ENCODE data around the gene ESX1. TPM values are rescaled to one million over a fixed set of nuclear protein-coding genes. Genes with fewer than 3 reads are reported as not detected.
"Not testable (repeated sequence)": the region's sequence is repeated elsewhere in the genome, so short reads cannot be mapped to it uniquely, and the experiment has no call there.

Gene ESX1
- total RNA-seq, 1 donor from 2014 or later: not detected

DNA sequence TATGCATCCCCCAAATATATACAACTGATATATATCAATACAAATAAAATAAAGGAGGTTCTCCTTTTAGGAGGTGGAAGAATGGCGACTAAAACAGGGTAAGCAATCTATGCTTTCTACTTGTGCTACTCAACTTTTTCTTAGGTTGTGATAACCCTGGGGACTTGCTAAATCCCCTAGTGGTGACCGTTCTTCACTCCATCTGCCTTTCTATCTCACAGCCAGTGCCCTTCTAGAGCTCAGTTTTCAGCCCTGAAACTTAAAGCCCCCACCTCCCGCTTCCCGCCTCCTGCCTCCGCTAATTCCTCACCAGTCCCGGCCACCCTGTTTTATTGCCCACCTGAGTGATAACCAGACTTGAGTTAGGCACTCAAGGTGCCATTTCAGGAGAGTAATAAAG, 15.5 kb upstream of the ESX1 start:
- DNase-seq (ENCODE audit: low spot score, unreplicated experiment): no peak
- Mint-ChIP-seq H3K27ac (no peak overlapping the region), H3K9me3 (ENCODE audit: low read depth) (peaks cover 7% of the 10 kb centered on the region), H3K4me1 (ENCODE audit: low read depth) (no peaks in the 10 kb centered on the region), H3K4me3 (ENCODE audit: low read depth) (no peak overlapping the region), H3K27me3 (peaks cover 36% of the 10 kb centered on the region), H3K36me3 (ENCODE audit: insufficient read depth) (no peaks in the 10 kb centered on the region)
- TF ChIP-seq, protein P1, sequence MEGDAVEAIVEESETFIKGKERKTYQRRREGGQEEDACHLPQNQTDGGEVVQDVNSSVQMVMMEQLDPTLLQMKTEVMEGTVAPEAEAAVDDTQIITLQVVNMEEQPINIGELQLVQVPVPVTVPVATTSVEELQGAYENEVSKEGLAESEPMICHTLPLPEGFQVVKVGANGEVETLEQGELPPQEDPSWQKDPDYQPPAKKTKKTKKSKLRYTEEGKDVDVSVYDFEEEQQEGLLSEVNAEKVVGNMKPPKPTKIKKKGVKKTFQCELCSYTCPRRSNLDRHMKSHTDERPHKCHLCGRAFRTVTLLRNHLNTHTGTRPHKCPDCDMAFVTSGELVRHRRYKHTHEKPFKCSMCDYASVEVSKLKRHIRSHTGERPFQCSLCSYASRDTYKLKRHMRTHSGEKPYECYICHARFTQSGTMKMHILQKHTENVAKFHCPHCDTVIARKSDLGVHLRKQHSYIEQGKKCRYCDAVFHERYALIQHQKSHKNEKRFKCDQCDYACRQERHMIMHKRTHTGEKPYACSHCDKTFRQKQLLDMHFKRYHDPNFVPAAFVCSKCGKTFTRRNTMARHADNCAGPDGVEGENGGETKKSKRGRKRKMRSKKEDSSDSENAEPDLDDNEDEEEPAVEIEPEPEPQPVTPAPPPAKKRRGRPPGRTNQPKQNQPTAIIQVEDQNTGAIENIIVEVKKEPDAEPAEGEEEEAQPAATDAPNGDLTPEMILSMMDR (IDR thresholded peaks at IDR 0.05; ENCODE audit: unreplicated experiment): no peak

DNA sequence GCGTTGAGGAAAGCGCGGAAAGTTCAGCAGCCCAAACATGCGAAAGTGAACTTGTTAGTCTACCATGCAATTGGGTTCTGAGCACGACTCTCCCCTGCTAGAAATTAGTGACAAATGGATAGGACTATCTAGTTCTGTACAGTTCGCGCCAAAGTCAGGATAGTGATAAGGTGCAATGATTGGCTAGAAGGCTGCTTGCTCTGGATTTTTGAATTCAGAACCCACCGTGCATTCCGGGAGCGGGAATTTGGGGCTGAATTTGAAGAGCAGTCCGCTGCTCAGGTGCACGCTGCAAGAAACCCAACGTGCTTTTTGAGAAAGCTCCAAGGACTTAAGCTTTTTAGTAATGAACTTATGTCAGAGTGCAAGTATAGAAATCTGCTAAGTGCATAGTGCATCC, 732 bp upstream of the ESX1 start:
- H3K4me3 Mint-ChIP-seq (ENCODE audit: low read depth): no peak overlapping the region
- peaks cover 87% of the 10 kb centered on the region for H3K27me3 Mint-ChIP-seq
- no peak overlapping the region for H3K27ac Mint-ChIP-seq
- DNase-seq (ENCODE audit: low spot score, unreplicated experiment): no peak
- H3K4me1 Mint-ChIP-seq (ENCODE audit: low read depth): peaks cover 4% of the 10 kb centered on the region
- TF ChIP-seq, protein P1 (IDR thresholded peaks at IDR 0.05; ENCODE audit: unreplicated experiment): no peak
- no peaks in the 10 kb centered on the region for H3K36me3 Mint-ChIP-seq (ENCODE audit: insufficient read depth)
- H3K9me3 Mint-ChIP-seq (ENCODE audit: low read depth): peaks cover 11% of the 10 kb centered on the region

DNA sequence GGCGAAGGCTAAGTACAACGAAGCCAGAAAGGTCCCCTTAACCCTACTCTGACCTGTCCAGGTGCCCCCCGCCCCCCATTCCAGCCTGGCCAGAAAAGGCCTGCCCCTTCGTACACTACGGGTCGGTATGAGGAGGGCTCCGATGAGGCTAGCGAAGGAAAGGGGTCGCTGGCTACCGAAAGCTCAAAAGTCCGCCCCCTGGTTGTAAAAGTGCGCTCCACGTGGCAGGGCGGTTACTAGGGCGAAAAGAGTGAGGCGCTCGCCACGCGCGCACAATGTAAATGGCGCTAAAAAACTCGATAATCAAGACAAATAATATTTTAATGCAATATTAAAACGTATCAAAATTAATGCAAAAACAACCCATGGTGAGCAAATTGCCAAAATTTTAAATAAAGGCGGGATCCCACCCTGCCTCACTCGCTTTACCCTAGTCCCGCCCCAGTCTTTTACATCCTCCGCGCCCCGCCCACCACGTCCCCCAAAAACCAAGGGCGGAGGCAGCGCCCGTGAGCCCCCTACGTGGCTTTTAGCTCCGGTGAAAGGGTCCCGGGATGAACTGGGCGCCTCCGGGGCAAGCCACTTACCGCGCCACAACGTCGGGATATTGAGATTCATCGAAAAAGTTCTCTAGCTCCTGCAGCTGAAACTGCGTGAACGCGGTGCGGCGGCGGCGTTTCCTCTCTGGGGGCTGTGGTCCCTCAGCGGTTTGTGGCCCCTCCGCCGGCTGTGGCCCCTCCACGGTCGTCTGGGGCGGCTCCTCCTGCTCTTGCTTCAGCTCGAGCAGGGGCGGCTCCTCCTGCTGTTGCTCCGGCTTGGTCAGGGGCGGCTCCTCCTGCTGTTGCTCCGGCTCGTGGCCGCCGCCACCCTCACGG, 929 bp downstream of the ESX1 start:
- H3K4me3 Mint-ChIP-seq (ENCODE audit: low read depth): peak overlapping the region; percentile 59
- H3K4me1 Mint-ChIP-seq (ENCODE audit: low read depth): peaks cover 4% of the 10 kb centered on the region
- H3K27me3 Mint-ChIP-seq: peaks cover 77% of the 10 kb centered on the region
- H3K9me3 Mint-ChIP-seq (ENCODE audit: low read depth): peaks cover 5% of the 10 kb centered on the region
- TF ChIP-seq, protein P1 (IDR thresholded peaks at IDR 0.05; ENCODE audit: unreplicated experiment): peak; percentile 33
- H3K27ac Mint-ChIP-seq: no peak overlapping the region
- no peaks in the 10 kb centered on the region for H3K36me3 Mint-ChIP-seq (ENCODE audit: insufficient read depth)
- no peak for DNase-seq (ENCODE audit: low spot score, unreplicated experiment)

DNA sequence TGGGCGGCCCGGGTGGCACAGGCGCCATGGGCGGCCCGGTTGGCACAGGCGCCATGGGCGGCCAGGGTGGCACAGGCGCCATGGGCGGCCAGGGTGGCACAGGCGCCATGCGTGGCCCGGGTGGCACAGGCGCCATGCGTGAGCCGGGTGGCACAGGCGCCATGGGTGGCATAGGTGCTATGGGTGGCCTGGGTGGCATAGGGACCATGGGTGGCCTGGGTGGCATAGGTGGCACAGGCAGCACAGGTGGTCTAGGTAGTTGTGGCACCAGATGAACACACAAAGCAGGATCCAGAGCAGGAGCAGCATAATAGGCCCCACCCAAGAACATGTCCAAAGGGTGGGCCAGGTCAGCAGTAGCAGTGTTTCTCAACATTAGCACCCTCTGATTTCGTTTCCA, 4.3 kb downstream of the ESX1 start:
- Mint-ChIP-seq H3K27ac (no peak overlapping the region), H3K9me3 (ENCODE audit: low read depth) (peaks cover 8% of the 10 kb centered on the region), H3K36me3 (ENCODE audit: insufficient read depth) (no peaks in the 10 kb centered on the region), H3K4me1 (ENCODE audit: low read depth) (peaks cover 4% of the 10 kb centered on the region), H3K4me3 (ENCODE audit: low read depth) (no peak overlapping the region), H3K27me3 (peaks cover 78% of the 10 kb centered on the region)
- no peak for DNase-seq (ENCODE audit: low spot score, unreplicated experiment)
- TF ChIP-seq, protein P1 (IDR thresholded peaks at IDR 0.05; ENCODE audit: unreplicated experiment): no peak

DNA sequence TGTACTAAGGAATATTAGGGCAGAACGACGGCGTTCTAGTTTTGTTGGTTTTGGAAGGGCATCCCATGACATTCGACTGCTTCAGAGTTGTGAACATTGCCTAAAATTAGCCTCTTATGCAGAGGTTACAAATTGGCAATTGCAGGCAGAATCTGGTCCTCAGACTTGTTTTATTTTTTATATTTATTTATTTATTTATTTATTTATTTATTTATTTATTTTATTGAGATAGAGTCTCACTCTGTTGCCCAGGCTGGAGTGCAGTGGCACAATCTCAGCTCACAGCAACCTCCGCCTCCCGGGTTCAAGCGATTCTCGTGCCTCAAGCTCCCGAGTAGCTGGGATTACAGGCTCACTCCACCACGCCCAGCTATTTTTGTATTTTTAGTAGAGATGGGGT, 24.7 kb downstream of the ESX1 start:
- peaks cover 17% of the 10 kb centered on the region for H3K9me3 Mint-ChIP-seq (ENCODE audit: low read depth)
- not testable (repeated sequence) for H3K36me3 Mint-ChIP-seq (ENCODE audit: insufficient read depth); H3K4me1 Mint-ChIP-seq (ENCODE audit: low read depth); DNase-seq (ENCODE audit: low spot score, unreplicated experiment); H3K4me3 Mint-ChIP-seq (ENCODE audit: low read depth); H3K27ac Mint-ChIP-seq
- H3K27me3 Mint-ChIP-seq: peaks cover 10% of the 10 kb centered on the region

DNA sequence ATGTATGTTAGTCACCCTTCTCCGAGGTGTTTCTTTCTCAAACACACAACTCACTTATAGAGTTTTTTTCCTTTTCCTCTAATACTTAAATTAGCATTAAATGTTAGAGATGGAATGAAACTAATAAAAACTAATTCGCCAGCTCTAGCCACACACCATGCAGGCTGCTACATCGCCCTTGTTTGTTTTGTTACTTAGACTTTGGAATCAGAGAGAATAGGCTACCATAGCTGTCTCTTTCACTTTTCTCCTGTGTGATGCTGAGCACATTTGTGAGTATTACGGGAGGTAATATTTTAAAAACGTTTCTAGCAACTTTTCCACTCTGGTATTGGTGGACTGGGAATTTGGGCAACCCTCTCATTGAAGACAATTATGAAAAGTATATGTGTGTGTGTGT, 43.5 kb downstream of the ESX1 start:
- no peak for DNase-seq (ENCODE audit: low spot score, unreplicated experiment)
- H3K27me3 Mint-ChIP-seq: peaks cover 4% of the 10 kb centered on the region
- H3K36me3 Mint-ChIP-seq (ENCODE audit: insufficient read depth): no peaks in the 10 kb centered on the region
- no peaks in the 10 kb centered on the region for H3K4me1 Mint-ChIP-seq (ENCODE audit: low read depth)
- TF ChIP-seq, protein P1 (IDR thresholded peaks at IDR 0.05; ENCODE audit: unreplicated experiment): no peak
- peaks cover 3% of the 10 kb centered on the region for H3K9me3 Mint-ChIP-seq (ENCODE audit: low read depth)
- no peak overlapping the region for H3K27ac Mint-ChIP-seq
- H3K4me3 Mint-ChIP-seq (ENCODE audit: low read depth): no peak overlapping the region

Data from progenitor cell of endocrine pancreas (in vitro differentiated cells).